Measurements from ENCODE around the gene EIF2A.
"Not testable (repeated sequence)": the region's sequence is repeated elsewhere in the genome, so short reads cannot be mapped to it uniquely, and the experiment has no call there.

The EIF2A gene

GRCh38 chr3:150544041-150544440, 2.5 kb upstream of the EIF2A start:
- DNase-seq: no peak

GRCh38 chr3:150544726-150545125, 1.9 kb upstream of the EIF2A start:
- DNase-seq: no peak

GRCh38 chr3:150545419-150546225, 965 bp upstream of the EIF2A start:
- DNase-seq: no peak

GRCh38 chr3:150547045-150547741, 606 bp downstream of the EIF2A start:
- peak in 1 of 2 experiments; percentile 33 for DNase-seq

- DNase-seq: no peak
Measured at GRCh38 chr3:150555859-150556436, 9.4 kb downstream of the EIF2A start.

- no peak for DNase-seq
Measured at GRCh38 chr3:150556792-150557191, 10.2 kb downstream of the EIF2A start.

- DNase-seq: no peak
Measured at GRCh38 chr3:150557725-150558124, 11.1 kb downstream of the EIF2A start.

- DNase-seq: no peak
Measured at GRCh38 chr3:150564243-150564642, 17.7 kb downstream of the EIF2A start.

GRCh38 chr3:150567328-150567727, 20.7 kb downstream of the EIF2A start:
- no peak for DNase-seq

- no peak for DNase-seq
Measured at GRCh38 chr3:150577855-150578254, 31.3 kb downstream of the EIF2A start.

- DNase-seq: no peak
Measured at GRCh38 chr3:150581174-150581573, 34.6 kb downstream of the EIF2A start.

- DNase-seq: no peak
Measured at GRCh38 chr3:150582620-150583019, 36.0 kb downstream of the EIF2A start.

GRCh38 chr3:150583028-150583427, 36.4 kb downstream of the EIF2A start:
- no peak for DNase-seq

GRCh38 chr3:150588027-150588830, 41.6 kb downstream of the EIF2A start:
- no peak for DNase-seq

GRCh38 chr3:150589759-150590158, 43.2 kb downstream of the EIF2A start:
- DNase-seq: no peak

- DNase-seq: no peak
Measured at GRCh38 chr3:150594150-150594549, 47.6 kb downstream of the EIF2A start.

- DNase-seq: no peak
Measured at GRCh38 chr3:150597646-150598045, 51.1 kb downstream of the EIF2A start.

- no peak for DNase-seq
Measured at GRCh38 chr3:150599611-150600297, 53.2 kb downstream of the EIF2A start.

GRCh38 chr3:150600647-150601530, 54.3 kb downstream of the EIF2A start:
- DNase-seq: not testable (repeated sequence)

GRCh38 chr3:150602426-150603152, 56.0 kb downstream of the EIF2A start:
- DNase-seq: no peak

Measured in SHP77 (cell line).